Activated naive CD4-positive, alpha-beta T cell (primary cell): ENCODE data around the gene UBA7.
"Not testable (repeated sequence)": the region's sequence is repeated elsewhere in the genome, so short reads cannot be mapped to it uniquely, and the experiment has no call there.

Source experiments
- DNase-seq, 4 experiments: peaks; one replicate each; lab custom pipeline; 2025; lab: John Stamatoyannopoulos, UW

The UBA7 gene

GRCh38 chr3:49813497-49814174 lies at the start of gene UBA7:
TSS of gene UBA7 (minus strand) at chr3:49813953. CDS start at chr3:49813787, 166 bp downstream.
- peak in 1 of 4 experiments; percentile 26 for DNase-seq

DNA sequence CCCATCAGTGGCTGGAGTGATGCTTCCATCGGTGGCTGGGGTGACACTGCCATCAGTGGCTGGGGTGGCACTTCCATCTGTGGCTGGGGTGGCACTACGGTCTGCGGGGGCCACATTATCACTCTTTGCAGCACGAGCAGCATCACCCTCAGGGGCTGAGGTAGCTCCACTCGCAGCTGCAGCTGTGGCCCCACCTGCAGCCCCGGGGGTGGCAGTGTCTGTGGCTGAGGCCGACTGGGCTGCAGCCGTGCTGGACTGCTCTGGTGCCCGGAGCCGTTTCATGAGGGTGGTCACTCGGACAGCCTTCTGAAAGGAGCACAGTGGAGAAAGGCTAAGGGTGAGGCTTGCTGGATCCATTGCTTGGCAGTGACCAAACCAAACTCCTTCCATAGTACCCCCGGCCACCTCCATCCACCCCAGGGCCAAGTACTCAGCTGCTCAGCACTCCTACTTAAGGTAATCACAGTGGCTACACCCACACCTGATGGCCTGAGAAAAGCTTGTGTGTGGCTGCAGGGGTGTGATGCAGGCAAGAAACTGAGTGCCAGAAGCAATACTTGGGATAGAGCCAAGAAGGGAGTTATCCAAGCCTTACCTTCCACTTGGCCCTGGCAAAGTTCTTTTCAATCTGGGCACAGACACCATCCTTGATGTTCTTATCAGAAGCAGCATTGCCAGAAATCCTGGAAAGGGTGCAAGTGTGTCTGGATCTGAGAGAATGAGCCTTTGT lies 46.0 kb upstream of the UBA7 start:
- no peak for DNase-seq

- peak; percentile 80 to 90 (median 86) for DNase-seq
These were observed 42.6 kb upstream of the UBA7 start, which contains the start of gene TRAIP for GRCh38 chr3:49856181-49857005. TSS of gene TRAIP (minus strand) at chr3:49856564. CDS start at chr3:49856453, 111 bp downstream.

DNA sequence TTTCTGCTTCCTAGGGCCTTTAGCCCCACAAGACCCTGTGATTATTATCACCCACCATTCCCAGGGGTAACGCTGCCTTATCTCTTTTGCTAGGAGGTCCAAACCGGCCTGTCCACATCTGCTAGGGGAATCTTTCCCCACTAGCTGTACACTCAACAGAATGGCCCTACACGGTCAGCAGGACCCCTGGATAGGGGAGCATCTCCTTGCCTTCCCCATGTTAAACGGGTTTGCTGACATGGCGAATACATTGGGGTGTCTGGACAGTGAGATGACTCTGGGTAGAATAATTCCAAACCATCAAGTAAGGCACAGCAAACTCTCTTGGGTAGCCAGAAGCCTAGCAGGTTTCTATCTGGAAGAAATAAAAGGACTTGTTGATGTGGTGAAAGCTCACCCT lies 41.9 kb upstream of the UBA7 start:
- no peak for DNase-seq

DNA sequence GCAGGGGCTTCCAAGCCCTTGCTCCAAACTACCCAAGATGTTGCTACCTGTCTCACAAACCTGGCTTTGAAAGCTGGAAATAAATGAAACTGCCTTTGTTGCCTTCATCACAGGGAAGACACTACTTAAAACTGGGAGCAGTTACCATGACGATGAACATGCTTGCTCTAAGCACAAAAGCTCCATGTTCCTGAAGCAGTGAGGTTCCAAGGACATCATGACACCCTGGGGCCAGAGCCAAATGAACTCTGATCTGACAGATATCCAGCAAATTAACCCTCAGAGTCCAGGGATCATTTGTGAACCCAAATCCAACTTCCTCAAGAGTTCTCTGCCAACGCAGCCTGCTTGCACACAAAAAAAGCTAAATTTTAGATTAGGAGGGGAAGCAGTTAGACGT lies 31.9 kb upstream of the UBA7 start:
- no peak for DNase-seq

- no peak for DNase-seq
These were observed 30.9 kb upstream of the UBA7 start for GRCh38 chr3:49844464-49845183.

- no peak for DNase-seq
These were observed 29.2 kb upstream of the UBA7 start for GRCh38 chr3:49842843-49843517.

DNA sequence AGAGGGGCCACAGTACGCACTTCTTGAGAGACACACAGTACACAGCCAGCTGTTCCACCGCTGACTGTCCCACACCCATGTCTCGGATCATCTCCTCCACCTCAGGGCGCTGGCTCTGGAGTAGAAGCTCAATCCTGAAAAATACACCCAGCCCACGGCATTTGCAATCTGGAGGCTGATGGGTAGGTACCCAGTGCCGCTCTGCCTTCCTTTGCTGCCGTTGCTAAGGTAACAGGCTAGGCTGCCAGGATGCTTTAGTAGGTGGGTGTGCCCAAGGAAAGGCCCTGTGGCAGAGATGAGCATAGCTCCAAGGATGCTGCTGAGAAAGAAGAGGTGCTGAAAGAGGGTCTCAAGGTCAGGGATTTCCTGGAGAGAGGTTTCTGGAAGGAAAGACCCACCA lies 28.1 kb upstream of the UBA7 start:
- no peak for DNase-seq

DNA sequence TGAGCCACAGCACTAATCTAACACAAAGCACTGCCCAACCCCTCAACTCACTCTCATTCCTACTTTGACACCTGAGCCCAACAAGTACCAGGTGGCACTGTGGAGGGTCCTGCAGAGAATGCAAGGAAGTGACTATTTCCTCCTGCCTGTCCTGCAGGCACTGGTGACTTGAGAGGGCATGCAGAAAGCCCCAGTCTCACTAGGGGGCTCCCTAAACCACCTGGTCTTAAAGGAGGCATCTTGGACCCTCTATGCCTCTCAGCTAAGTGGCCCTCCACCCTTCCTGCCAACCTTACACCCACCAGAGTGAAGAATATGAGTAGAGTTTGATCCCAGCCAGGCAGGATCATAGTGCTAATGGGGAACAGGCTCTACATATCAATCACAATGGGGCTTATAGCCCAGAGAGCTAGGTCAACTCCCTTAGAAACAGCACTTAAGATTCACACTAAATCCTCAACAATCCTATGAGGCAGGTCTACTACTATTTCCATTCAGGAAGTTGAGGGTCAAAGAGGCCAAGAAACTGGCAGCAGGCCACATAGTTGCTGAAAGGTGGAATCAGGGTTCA lies 27.5 kb upstream of the UBA7 start:
- no peak for DNase-seq

GRCh38 chr3:49840388-49840787 lies 26.6 kb upstream of the UBA7 start:
- no peak for DNase-seq

DNA sequence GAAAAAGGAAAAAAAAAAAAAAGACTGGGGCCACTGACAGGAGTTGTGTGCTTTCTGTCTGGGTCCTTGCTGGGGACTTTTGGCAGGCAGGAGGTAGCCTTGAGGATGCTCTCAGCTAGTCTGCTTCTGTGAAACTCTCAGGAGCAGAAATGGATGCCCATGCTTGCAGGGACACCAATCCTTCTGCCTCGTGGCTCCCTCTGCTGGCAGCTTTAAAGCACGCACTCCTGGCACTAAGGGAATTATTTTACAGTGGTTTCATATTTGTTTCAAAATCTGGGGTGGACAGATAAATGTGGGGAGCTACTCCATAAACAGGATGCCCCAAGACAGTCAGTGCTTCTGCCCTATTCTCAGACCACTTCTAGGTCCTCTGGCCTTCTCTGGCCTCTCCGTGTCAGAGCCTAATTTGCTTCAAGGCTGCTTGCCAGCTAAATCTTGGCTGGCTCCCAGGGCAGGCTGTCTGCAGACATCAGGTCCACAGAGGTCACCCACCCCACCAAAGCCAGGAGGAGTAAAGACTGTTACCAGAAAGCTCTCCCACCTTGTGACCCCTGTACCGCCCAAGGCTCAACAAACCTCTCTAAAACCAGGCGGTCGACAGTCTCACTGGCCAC lies 25.5 kb upstream of the UBA7 start:
- peak; percentile 48 to 71 (median 60) for DNase-seq

DNA sequence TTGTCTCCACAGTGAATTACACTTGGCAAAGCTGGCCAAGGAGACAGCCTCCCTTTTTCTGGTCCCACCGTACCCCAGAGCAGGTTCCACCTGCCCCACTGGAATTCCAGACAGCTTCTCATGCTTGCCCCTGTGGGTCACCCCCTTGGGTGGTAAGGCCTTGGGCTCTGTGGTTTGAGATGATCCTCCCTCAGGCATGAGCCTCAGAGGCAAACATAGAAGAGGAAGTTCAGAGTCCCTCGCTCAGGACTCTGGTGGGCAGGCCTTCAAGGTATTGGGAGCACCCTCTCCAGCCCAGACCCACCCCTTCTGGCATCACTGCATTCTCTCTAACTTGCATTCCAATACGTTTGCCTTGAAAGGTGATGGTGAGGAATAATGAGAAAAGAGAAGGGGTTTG lies 17.6 kb upstream of the UBA7 start:
- DNase-seq = no peak

- DNase-seq = no peak
These were observed 12.3 kb upstream of the UBA7 start for GRCh38 chr3:49826016-49826415.

DNA sequence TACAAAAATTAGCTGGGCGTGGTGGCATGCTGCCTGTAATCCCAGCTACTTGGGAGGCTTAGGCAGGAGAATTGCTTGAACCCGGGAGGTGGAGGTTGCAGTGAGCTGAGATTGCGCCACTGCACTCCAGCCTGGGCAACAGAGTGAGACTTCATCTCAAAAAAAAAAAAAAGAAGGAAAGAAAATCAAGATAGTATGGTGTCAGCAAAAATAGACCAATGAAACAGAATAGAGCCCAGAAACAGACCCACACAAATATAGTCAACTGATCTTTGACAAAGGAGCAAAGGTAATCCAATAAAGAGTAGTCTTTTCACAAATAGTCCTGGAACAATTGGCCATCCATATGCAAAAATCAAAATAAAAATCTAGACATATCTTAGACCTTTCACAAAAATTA lies 9.4 kb upstream of the UBA7 start:
- not testable (repeated sequence) for DNase-seq

- no peak for DNase-seq
These were observed 747 bp downstream of the UBA7 start for GRCh38 chr3:49812916-49813496.

DNA sequence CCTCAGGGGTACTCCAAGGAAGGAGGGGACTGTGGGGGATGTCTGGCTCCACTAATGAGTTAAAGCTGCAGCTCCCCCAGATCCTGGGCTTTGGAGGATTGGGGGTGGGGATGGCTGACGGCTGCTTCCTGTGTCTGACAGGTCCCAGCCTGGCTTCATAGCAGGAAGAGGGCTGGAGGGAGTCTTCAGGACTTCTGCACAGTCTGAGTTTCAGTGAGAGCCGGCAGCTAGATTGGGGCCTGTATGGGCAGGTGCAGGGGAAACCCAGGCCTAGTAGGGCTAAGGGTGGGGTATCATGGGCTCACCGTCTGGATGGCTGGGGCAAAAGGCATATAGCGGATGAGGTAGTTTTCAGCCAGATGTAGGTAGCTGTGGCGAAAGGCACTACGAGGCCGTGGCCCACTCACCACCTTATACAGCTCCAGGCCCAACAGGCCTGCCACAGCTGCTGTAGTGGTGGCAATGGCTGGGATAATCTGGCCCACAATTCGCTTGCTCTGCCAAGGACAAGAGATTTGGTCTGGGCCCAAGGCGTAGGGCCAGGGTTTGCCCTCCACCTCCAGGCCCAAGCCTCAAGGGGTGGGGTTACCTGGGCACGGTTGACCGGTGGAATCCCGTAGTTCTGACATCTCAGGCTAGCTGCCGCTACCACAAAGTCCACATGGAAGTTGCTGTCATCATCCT lies 6.2 kb downstream of the UBA7 start:
- no peak for DNase-seq

DNA sequence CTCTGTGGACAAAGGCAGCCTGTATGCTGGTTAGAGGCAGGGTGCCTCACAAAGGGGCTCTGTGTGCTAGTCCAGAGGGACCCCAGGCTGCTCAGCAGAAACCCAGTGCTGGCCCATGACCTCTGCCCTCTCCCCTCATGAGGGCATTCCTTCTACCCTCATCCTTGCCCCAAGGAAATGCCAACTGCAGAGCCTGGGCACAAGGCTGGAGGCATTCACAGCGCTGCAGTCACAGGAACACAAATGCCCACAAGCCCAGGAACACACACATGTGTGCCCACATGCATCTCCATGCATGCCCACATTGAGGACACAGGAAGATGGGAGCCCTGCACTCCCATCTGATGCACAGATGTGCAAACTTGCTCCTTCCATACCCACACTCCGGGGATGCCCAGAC lies 6.9 kb downstream of the UBA7 start:
- DNase-seq = no peak

DNA sequence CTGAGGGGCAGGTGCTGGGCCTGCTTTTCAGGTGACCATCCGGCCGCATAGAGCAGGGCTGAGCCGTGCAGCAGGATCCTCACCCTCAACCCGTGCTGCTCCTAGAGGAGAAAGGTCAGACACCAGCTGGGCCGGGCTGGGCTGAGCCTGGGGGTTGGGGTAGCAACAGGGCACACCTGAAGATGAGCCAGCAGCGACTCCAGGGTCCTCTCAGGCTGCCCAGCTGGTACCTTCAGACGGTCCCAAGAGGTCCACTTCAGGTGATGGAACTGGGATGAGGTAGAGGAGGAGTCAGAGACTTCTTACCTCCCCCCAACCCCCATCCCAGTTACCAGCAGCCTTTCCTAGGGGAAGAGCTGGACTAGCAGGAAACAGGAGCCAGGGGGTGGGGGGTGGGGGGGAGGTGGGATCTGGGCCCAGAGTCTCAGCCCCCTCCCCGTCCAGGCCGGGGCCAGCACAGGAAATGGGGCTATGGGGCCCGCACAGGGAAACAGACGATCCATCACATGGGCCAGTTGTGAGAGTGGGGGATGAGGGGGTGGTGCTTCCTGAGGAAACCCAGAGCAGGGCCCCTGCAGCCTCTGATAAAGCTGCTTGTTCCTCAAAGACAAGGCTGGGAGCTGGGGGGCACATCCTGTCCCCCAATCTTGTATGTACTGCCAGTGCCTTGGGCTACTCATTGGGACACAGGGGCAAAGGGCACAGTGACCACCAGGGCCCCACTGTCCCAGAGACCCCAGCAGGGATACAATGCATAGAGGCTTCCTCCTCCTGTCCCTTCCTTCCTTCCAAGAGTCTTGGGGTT lies 7.7 kb downstream of the UBA7 start:
- peak in 1 of 4 experiments; percentile 17 for DNase-seq

DNA sequence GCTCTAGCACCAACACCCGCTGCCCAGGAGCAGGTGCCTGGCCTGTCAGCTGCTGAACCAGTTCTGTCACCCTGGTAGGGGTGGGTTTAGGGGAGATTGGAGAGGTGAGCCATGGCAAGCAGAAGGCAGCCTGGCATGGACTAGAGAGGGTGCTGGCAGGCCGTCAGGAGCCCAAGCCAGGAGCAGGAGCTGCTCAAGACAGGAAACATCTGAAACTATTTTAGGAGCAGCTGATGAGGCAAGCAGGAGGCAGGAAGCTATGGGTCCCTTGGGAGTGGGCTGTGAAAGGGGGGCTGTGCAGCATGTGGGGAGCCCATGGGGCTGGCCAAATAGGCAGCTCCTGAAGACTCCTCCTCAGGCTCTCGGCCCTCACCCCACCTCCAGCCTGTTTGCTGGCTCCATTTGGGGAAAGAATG lies 8.4 kb downstream of the UBA7 start:
- no peak for DNase-seq
